HG02588 (cell line): ENCODE measurements around the gene UBE2F.

Experiments
- ATAC-seq: cut with Tn5 transposase; IDR thresholded peaks from one replicate; pipeline ENCODE4 v1.9.1; 2021; ENCODE audit warnings: mild to moderate bottlenecking, moderate library complexity; ENCODE audit not compliant: unreplicated experiment

The UBE2F gene

GRCh38 chr2:238069021-238069709, 102.4 kb downstream of the UBE2F start:
- ATAC-seq, result no peak

- no peak for ATAC-seq
Measured at GRCh38 chr2:238069877-238070276, 103.1 kb downstream of the UBE2F start.

GRCh38 chr2:238075397-238075796, 108.6 kb downstream of the UBE2F start:
- no peak for ATAC-seq

DNA sequence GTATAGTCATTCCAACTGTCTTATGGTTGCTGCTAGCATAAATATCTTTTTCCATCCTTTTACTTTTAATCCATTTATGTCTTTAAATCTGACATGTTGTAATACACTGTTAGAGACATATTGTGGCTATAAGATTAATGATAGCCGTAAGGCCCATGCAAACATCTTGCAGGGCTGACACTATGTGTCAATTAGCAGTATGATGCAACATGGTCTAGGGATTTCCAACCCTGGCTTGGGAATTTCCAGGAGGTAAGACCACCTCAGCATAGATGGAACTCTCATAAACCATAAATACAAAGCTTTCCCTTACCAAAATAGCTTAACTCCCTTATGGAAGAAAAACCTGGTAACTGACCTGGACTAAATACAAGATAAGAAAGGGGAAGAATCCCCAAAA, 110.5 kb downstream of the UBE2F start:
- ATAC-seq, result no peak

GRCh38 chr2:238079874-238080327, 113.1 kb downstream of the UBE2F start:
- ATAC-seq, result no peak

GRCh38 chr2:238080518-238080917, 113.7 kb downstream of the UBE2F start:
- ATAC-seq, result no peak

DNA sequence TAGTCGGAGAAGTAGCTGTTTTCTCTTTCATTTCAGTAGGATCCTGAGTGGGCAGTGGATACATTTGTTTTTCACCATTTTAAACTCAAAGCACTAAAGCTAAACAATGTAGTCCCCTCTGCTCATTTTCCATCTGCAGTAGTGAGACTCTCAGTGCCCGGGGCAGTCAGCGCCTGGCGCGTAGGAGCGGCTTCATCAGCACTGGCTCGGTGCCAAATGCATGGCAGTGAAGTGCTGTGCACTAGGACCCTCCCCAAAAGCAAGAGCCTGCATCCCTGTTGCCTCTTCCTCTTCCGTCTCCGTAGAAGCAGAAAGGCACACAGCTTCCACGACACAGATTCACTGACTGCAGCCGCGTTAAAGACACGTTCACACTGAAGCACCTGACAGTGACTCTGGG, 114.3 kb downstream of the UBE2F start:
- no peak for ATAC-seq

GRCh38 chr2:238081561-238081960, 114.7 kb downstream of the UBE2F start:
- ATAC-seq, result no peak

GRCh38 chr2:238082151-238082550, 115.3 kb downstream of the UBE2F start:
- no peak for ATAC-seq

DNA sequence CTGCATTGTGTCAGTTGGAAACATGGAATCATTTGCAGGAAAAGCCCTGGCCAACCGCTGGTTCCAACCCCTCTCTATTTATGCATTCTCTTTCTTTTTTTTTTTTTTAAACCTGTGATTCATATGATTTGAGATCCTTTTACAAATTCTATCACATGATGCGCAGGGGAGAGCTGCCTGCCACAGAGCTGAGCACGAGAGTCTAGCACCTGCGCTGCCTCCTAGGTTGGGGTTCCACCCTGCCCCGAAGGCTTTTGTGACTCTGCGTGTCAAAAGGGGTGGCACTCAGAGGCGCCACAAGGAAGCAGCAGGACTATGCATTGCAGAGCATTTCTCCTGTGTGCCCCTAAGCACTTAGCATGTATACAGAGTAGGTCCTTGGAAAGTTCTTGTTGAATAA, 116.0 kb downstream of the UBE2F start:
- no peak for ATAC-seq

GRCh38 chr2:238083919-238084318, 117.1 kb downstream of the UBE2F start:
- no peak for ATAC-seq

- no peak for ATAC-seq
Measured at GRCh38 chr2:238084761-238085160, 117.9 kb downstream of the UBE2F start.

DNA sequence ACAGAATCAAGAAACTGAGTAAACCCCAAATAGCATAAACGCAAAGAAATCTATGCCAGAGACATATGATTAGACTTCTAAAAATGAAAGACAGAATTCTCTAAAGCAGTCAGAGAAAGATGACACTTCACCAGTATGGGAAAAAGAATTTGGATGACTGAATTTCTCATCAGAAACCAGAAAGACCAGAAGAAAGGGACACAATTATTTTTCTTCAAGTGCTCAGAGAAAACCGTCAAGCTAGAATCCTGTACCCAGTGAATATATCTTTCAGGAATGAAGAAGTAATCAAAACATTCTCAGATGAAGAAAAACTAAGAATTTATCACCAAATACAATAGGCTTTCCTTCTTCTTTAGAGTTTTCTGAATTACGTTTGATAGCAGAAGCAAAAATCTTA, 119.1 kb downstream of the UBE2F start:
- no peak for ATAC-seq

- ATAC-seq, result no peak
Measured at GRCh38 chr2:238087211-238087610, 120.4 kb downstream of the UBE2F start.

- no peak for ATAC-seq
Measured at GRCh38 chr2:238090887-238091286, 124.1 kb downstream of the UBE2F start.

GRCh38 chr2:238091436-238092060, 124.7 kb downstream of the UBE2F start:
- ATAC-seq, result no peak
